Measurements from ENCODE around the gene ZBTB49. TPM values are rescaled to one million over a fixed set of nuclear protein-coding genes. Genes with fewer than 3 reads are reported as not detected.

ZBTB49 gene
- polyA plus RNA-seq, 1 donor from 2014 or later = 16.5 TPM

DNA sequence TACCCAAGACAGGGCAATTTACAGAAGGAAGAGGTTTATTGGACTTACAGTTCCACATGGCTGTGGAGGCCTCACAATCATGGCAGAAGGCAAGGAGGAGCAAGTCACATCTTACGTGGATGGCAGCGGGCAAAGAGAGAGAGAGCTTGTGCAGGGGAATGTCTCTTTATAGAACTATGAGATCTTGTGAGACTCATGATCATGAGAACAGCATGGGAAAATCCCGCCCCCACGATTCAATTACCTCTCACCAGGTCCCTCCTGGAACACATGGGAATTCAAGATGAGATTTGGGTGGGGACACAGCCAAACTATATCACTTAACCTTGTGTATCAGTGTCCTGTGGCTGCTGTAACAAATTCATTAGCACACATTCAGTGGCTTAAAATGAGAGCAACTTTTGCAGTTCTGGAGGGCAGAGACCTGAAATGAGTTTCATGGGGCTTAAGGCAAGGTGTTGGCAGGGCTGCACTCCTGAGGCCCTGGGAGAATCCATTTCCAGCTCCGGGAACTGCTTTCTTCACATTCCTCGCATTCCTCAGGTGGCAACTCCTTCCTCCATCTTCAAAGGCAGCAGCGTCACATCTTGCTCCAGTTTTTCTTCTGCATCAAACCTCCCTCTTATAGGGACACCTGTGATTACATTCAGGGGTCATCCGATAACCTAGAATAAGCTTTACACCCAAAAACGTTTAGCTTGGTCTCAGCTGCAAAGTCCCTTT lies 74.6 kb downstream of the ZBTB49 start:
- H3F3A ChIP-seq (ENCODE audit: insufficient read depth, low read length, poor library complexity, severe bottlenecking) = no peaks in the 10 kb centered on the region
- H3K4me2 ChIP-seq (ENCODE audit: low read length) = no peak overlapping the region
- H3K9ac ChIP-seq (ENCODE audit: low read length) = no peak overlapping the region
- no peaks in the 10 kb centered on the region for H4K20me1 ChIP-seq (ENCODE audit: insufficient read depth)
- TF ChIP-seq EZH2 (IDR thresholded peaks at IDR 0.05; ENCODE audit: borderline replicate concordance, insufficient read depth, low read length, poor library complexity, severe bottlenecking) (no peak), MXI1 (conservative IDR thresholded peaks at IDR 0.05; ENCODE audit: poor library complexity, severe bottlenecking) (no peak), SMC3 (conservative IDR thresholded peaks at IDR 0.05; ENCODE audit: poor library complexity) (no peak), POLR2AphosphoS5 (IDR thresholded peaks at IDR 0.05) (no peak), EP300 (conservative IDR thresholded peaks at IDR 0.05; ENCODE audit: poor library complexity, severe bottlenecking) (no peak), TAF1 (IDR thresholded peaks at IDR 0.05; ENCODE audit: low read depth) (no peak), RAD21 (conservative IDR thresholded peaks at IDR 0.05) (no peak)
- TF ChIP-seq, protein P1, sequence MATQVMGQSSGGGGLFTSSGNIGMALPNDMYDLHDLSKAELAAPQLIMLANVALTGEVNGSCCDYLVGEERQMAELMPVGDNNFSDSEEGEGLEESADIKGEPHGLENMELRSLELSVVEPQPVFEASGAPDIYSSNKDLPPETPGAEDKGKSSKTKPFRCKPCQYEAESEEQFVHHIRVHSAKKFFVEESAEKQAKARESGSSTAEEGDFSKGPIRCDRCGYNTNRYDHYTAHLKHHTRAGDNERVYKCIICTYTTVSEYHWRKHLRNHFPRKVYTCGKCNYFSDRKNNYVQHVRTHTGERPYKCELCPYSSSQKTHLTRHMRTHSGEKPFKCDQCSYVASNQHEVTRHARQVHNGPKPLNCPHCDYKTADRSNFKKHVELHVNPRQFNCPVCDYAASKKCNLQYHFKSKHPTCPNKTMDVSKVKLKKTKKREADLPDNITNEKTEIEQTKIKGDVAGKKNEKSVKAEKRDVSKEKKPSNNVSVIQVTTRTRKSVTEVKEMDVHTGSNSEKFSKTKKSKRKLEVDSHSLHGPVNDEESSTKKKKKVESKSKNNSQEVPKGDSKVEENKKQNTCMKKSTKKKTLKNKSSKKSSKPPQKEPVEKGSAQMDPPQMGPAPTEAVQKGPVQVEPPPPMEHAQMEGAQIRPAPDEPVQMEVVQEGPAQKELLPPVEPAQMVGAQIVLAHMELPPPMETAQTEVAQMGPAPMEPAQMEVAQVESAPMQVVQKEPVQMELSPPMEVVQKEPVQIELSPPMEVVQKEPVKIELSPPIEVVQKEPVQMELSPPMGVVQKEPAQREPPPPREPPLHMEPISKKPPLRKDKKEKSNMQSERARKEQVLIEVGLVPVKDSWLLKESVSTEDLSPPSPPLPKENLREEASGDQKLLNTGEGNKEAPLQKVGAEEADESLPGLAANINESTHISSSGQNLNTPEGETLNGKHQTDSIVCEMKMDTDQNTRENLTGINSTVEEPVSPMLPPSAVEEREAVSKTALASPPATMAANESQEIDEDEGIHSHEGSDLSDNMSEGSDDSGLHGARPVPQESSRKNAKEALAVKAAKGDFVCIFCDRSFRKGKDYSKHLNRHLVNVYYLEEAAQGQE (IDR thresholded peaks at IDR 0.05; ENCODE audit: borderline replicate concordance) = no peak
- TF ChIP-seq, protein P2, sequence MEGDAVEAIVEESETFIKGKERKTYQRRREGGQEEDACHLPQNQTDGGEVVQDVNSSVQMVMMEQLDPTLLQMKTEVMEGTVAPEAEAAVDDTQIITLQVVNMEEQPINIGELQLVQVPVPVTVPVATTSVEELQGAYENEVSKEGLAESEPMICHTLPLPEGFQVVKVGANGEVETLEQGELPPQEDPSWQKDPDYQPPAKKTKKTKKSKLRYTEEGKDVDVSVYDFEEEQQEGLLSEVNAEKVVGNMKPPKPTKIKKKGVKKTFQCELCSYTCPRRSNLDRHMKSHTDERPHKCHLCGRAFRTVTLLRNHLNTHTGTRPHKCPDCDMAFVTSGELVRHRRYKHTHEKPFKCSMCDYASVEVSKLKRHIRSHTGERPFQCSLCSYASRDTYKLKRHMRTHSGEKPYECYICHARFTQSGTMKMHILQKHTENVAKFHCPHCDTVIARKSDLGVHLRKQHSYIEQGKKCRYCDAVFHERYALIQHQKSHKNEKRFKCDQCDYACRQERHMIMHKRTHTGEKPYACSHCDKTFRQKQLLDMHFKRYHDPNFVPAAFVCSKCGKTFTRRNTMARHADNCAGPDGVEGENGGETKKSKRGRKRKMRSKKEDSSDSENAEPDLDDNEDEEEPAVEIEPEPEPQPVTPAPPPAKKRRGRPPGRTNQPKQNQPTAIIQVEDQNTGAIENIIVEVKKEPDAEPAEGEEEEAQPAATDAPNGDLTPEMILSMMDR (IDR thresholded peaks at IDR 0.05; ENCODE audit: poor library complexity, severe bottlenecking) = no peak
- H3K79me2 ChIP-seq (replicated peaks; ENCODE audit: insufficient read depth, low read length) = no peaks in the 10 kb centered on the region
- H3K27ac ChIP-seq (ENCODE audit: low read length) = no peak overlapping the region
- H3K36me3 ChIP-seq (ENCODE audit: insufficient read depth, low read length) = no peaks in the 10 kb centered on the region
- no peaks in the 10 kb centered on the region for H3K27me3 ChIP-seq (ENCODE audit: insufficient read depth, low read depth, low read length)
- no peak overlapping the region for H2AFZ ChIP-seq (ENCODE audit: low read depth, low read length)
- no peaks in the 10 kb centered on the region for H3K9me2 ChIP-seq (ENCODE audit: insufficient read depth, low read length)
- no peak overlapping the region for H3K4me3 ChIP-seq (ENCODE audit: low read length)
- no peaks in the 10 kb centered on the region for H3K9me3 ChIP-seq (ENCODE audit: low read length)

DNA sequence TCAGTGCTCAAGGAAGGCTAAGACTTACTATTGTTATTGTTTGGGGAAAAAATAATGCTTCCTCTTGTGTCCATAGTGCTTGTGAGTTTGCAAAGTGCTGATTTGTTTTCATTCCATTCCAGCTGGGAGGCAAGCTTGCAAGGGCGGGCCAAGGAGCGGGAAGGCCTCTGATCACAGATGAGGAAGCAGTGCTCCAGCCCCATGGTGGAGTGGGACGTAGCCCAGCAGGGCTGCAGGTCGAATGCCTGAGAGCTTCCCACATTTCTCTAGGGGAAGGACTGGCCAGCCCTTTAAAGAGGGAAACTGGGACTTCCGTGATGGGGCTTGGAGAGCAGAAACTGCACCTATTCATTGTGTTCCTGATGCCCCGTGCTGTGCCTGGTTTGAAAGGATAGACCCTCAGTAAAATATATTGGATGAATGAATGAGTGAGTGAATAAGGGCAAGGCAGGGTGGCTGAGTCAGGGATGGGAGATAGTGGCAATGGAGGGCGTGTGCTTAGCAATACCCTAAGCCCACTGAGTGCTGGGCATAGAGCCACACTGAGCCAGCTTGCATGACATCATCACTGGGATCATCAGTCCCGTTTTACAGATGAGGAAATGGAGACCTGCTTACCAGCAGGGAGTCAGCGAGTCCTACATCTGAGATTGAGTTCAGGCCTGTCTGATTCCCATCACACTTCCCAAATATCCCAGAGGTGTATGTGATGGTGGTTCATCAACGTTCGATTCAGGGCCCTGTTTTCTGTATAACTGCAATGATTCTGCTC lies 78.9 kb downstream of the ZBTB49 start:
- Histone ChIP-seq H3K79me2 (replicated peaks; ENCODE audit: insufficient read depth, low read length) (no peaks in the 10 kb centered on the region), H3K4me2 (ENCODE audit: low read length) (no peak overlapping the region), H3K27ac (ENCODE audit: low read length) (no peak overlapping the region), H3K4me3 (ENCODE audit: low read length) (no peak overlapping the region), H3F3A (ENCODE audit: insufficient read depth, low read length, poor library complexity, severe bottlenecking) (no peaks in the 10 kb centered on the region), H3K9me3 (ENCODE audit: low read length) (no peaks in the 10 kb centered on the region), H4K20me1 (ENCODE audit: insufficient read depth) (no peaks in the 10 kb centered on the region), H3K9me2 (ENCODE audit: insufficient read depth, low read length) (no peaks in the 10 kb centered on the region), H3K9ac (ENCODE audit: low read length) (no peak overlapping the region), H2AFZ (ENCODE audit: low read depth, low read length) (no peak overlapping the region), H3K27me3 (ENCODE audit: insufficient read depth, low read depth, low read length) (no peaks in the 10 kb centered on the region), H3K36me3 (ENCODE audit: insufficient read depth, low read length) (no peaks in the 10 kb centered on the region)
- no peak for TF ChIP-seq POLR2AphosphoS5 (IDR thresholded peaks at IDR 0.05)

Other genes starting within 250 kb of the ZBTB49 start
- 0.16 TPM in 1 of 2 replicates, not detected in the other for gene OTOP1, start 63.3 kb upstream of the ZBTB49 start, polyA plus RNA-seq
- 82.3 and 93.6 TPM in 2 replicates for gene TMEM128, start 42.0 kb upstream of the ZBTB49 start, polyA plus RNA-seq
- gene LYAR, start 97 bp upstream of the ZBTB49 start, polyA plus RNA-seq = 10.0 and 14.7 TPM in 2 replicates
- gene NSG1, start 96.9 kb downstream of the ZBTB49 start, polyA plus RNA-seq = 847 and 921 TPM in 2 replicates